Panc1 (cell line): ENCODE results near the gene SOX5. TPM values are rescaled to one million over a fixed set of nuclear protein-coding genes. Genes with fewer than 3 reads are reported as not detected.

Experiments used
- ATAC-seq: fragments of 200-7000 bp; cut with Tn5 transposase; 2 replicates; pipeline ENCODE4 v1.9.1; 2020; ENCODE audit warnings: mild to moderate bottlenecking, moderate library complexity
- BruUV-seq: library from RNA; stranded (reverse); fragments of 400-500 nt; replicated peaks from 2 replicates; lab custom pipeline; 2021; lab: Mats Ljungman, UMichigan
- CTCF ChIA-PET: fragments of 300-600 bp; sonication (Branson Sonifier 250); formaldehyde crosslinking; loops from one replicate; lab custom pipeline; 2022; ENCODE audit warnings: antibody characterized with exemption; lab: Charles Lee
- POLR2A ChIA-PET: fragments of 300-600 bp; sonication (Branson Sonifier 250); formaldehyde crosslinking; loops from one replicate; lab custom pipeline; 2022; ENCODE audit warnings: antibody characterized with exemption; lab: Charles Lee
- DNase-seq: peaks from one replicate; pipeline ENCODE4 v3.0.0-alpha.2; 2010; ENCODE audit warnings: low read depth, low spot score
- H3K27ac ChIP-seq: 2 replicates; pipeline ENCODE4 v1.5.1; 2011; ENCODE audit warnings: mild to moderate bottlenecking, low read length, inconsistent platforms
- H3K27me3 ChIP-seq: fragments of 200-500 bp; sonication (Bioruptor generic); 2 replicates; pipeline ENCODE4 v1.6.0; 2014; ENCODE audit warnings: low read length, inconsistent platforms; ENCODE audit not compliant: control insufficient read depth, insufficient read depth
- H3K36me3 ChIP-seq: fragments of 200-500 bp; sonication (Bioruptor generic); 2 replicates; pipeline ENCODE4 v1.5.1; 2014; ENCODE audit warnings: inconsistent platforms, mild to moderate bottlenecking, low read length, moderate library complexity; ENCODE audit not compliant: control insufficient read depth, insufficient read depth
- H3K4me1 ChIP-seq: 2 replicates; pipeline ENCODE4 v1.5.1; 2011; ENCODE audit warnings: inconsistent platforms, mild to moderate bottlenecking, low read length, moderate library complexity; ENCODE audit not compliant: control insufficient read depth, insufficient read depth
- H3K4me3 ChIP-seq, 2 experiments: 2 replicates each; pipeline ENCODE4 v1.5.1; 2011 to 2012; ENCODE audit warnings: low read depth in 2 of 2, low read length in 2 of 2, mild to moderate bottlenecking in 2 of 2, inconsistent platforms in 1 of 2, moderate library complexity in 1 of 2
- H3K9me3 ChIP-seq: fragments of 200-500 bp; sonication (Bioruptor generic); 2 replicates; pipeline ENCODE4 v1.5.1; 2014; ENCODE audit warnings: low read depth, mild to moderate bottlenecking, inconsistent platforms, low read length, moderate library complexity; ENCODE audit not compliant: control insufficient read depth, insufficient read depth
- POLR2AphosphoS5 ChIP-seq: IDR thresholded peaks from 2 replicates; pipeline ENCODE4 v1.6.1; 2012; ENCODE audit warnings: mild to moderate bottlenecking, low read depth, low read length, moderate library complexity
- SIN3A ChIP-seq: IDR thresholded peaks from 2 replicates; pipeline ENCODE4 v1.6.1; 2012; ENCODE audit warnings: low read depth, mild to moderate bottlenecking, low read length, moderate library complexity, borderline replicate concordance; ENCODE audit not compliant: insufficient read depth
- TCF7L2 ChIP-seq: IDR thresholded peaks from 2 replicates; pipeline ENCODE4 v1.6.1; 2011; ENCODE audit warnings: mild to moderate bottlenecking, low read depth, low read length, inconsistent platforms
- in situ Hi-C: cut with HindIII; loops from 2 replicates; pipeline ENCODE4 v1.10.0; 2016; ENCODE audit warnings: low sequenced_read_pairs, low pct_unique_long_range_greater_than_20kb
- intact Hi-C: fragments of 100-400 bp; cut with micrococcal nuclease; formaldehyde crosslinking; loops from one replicate; pipeline ENCODE4 v1.10.0; 2022; ENCODE audit not compliant: unreplicated experiment
- total RNA-seq: library from RNA; stranded (reverse); gene quantifications from one replicate; pipeline ENCODE4 v1.2.1, GENCODE V29; 2021; ENCODE audit not compliant: unreplicated experiment
- TF ChIP-seq, protein P1 (sequence below): fragments of 450-650 bp; IDR thresholded peaks from 2 replicates; pipeline ENCODE4 v1.5.1; 2017; ENCODE audit warnings: mild to moderate bottlenecking
- TF ChIP-seq, protein P2 (sequence below), 2 experiments: IDR thresholded peaks; 2 replicates each; pipeline ENCODE4 v1.6.1; 2011 to 2012; ENCODE audit warnings: low read depth in 2 of 2, control low read depth in 1 of 2, low read length in 1 of 2, mild to moderate bottlenecking in 1 of 2, moderate library complexity in 1 of 2; ENCODE audit not compliant: insufficient read depth in 1 of 2

The SOX5 gene
- total RNA-seq, 1 experiment from 2014 or later: 0.23 TPM

DNA sequence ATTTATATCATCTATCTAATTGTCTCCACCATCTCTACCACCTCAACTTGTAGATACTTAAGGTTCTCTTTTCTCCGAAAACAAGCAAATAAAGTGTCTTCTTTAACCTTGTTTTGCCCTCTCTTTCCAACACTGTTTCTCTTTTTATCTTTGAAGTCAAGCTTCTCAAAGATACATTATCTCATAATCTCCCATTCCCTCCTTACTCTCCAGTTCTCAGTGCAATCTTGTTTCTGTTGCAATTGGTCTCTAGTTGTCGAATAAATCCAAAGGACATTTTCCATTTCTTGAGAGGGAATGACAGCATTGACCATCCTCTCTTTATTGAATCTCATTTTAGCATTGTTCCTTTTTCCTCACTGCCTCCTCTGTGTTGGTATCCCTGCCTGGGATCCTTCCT lies 383.3 kb downstream of the SOX5 start:
- H3K27me3 ChIP-seq: no peaks in the 10 kb centered on the region
- in situ Hi-C loops (no loop called here), intact Hi-C loops (no loop called here)
- no peaks in the 10 kb centered on the region for H3K4me1 ChIP-seq
- no peak overlapping the region for H3K4me3 ChIP-seq
- H3K9me3 ChIP-seq: no peaks in the 10 kb centered on the region
- no peak overlapping the region for H3K27ac ChIP-seq
- no peak for DNase-seq
- ATAC-seq: no peak
- CTCF ChIA-PET: no interaction called here
- H3K36me3 ChIP-seq: no peaks in the 10 kb centered on the region; the same call in 1 of the 2 replicates
- TF ChIP-seq SIN3A (no peak), TCF7L2 (no peak), POLR2AphosphoS5 (no peak)
- TF ChIP-seq, protein P1, sequence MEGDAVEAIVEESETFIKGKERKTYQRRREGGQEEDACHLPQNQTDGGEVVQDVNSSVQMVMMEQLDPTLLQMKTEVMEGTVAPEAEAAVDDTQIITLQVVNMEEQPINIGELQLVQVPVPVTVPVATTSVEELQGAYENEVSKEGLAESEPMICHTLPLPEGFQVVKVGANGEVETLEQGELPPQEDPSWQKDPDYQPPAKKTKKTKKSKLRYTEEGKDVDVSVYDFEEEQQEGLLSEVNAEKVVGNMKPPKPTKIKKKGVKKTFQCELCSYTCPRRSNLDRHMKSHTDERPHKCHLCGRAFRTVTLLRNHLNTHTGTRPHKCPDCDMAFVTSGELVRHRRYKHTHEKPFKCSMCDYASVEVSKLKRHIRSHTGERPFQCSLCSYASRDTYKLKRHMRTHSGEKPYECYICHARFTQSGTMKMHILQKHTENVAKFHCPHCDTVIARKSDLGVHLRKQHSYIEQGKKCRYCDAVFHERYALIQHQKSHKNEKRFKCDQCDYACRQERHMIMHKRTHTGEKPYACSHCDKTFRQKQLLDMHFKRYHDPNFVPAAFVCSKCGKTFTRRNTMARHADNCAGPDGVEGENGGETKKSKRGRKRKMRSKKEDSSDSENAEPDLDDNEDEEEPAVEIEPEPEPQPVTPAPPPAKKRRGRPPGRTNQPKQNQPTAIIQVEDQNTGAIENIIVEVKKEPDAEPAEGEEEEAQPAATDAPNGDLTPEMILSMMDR: no peak
- TF ChIP-seq, protein P2, sequence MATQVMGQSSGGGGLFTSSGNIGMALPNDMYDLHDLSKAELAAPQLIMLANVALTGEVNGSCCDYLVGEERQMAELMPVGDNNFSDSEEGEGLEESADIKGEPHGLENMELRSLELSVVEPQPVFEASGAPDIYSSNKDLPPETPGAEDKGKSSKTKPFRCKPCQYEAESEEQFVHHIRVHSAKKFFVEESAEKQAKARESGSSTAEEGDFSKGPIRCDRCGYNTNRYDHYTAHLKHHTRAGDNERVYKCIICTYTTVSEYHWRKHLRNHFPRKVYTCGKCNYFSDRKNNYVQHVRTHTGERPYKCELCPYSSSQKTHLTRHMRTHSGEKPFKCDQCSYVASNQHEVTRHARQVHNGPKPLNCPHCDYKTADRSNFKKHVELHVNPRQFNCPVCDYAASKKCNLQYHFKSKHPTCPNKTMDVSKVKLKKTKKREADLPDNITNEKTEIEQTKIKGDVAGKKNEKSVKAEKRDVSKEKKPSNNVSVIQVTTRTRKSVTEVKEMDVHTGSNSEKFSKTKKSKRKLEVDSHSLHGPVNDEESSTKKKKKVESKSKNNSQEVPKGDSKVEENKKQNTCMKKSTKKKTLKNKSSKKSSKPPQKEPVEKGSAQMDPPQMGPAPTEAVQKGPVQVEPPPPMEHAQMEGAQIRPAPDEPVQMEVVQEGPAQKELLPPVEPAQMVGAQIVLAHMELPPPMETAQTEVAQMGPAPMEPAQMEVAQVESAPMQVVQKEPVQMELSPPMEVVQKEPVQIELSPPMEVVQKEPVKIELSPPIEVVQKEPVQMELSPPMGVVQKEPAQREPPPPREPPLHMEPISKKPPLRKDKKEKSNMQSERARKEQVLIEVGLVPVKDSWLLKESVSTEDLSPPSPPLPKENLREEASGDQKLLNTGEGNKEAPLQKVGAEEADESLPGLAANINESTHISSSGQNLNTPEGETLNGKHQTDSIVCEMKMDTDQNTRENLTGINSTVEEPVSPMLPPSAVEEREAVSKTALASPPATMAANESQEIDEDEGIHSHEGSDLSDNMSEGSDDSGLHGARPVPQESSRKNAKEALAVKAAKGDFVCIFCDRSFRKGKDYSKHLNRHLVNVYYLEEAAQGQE (IDR thresholded peaks at IDR 0.05; ENCODE audit: insufficient read depth in 1 of 2, low read depth in 2 of 2, low read length in 1 of 2): no peak
- no TSS peak for BruUV-seq
- POLR2A ChIA-PET: no interaction called here

- in situ Hi-C loops: no loop called here
- Histone ChIP-seq H3K27ac (no peak overlapping the region), H3K27me3 (no peaks in the 10 kb centered on the region), H3K4me1 (no peaks in the 10 kb centered on the region), H3K9me3 (no peaks in the 10 kb centered on the region), H3K4me3 (no peak overlapping the region), H3K36me3 (no peaks in the 10 kb centered on the region; the same call in 1 of the 2 replicates)
- BruUV-seq: no TSS peak
- intact Hi-C loops: no loop called here
- ChIA-PET POLR2A (no interaction called here), CTCF (no interaction called here)
- TF ChIP-seq, protein P1: no peak
- TF ChIP-seq POLR2AphosphoS5 (no peak), SIN3A (no peak), TCF7L2 (no peak)
- TF ChIP-seq, protein P2 (IDR thresholded peaks at IDR 0.05; ENCODE audit: insufficient read depth in 1 of 2, low read depth in 2 of 2, low read length in 1 of 2): no peak
- DNase-seq: no peak
- no peak for ATAC-seq
Measured at GRCh38 chr12:23564451-23565152, 384.9 kb downstream of the SOX5 start.
